Right cardiac atrium (tissue), 5 donors: ENCODE results near the gene TUBB3. TPM values are rescaled to one million over a fixed set of nuclear protein-coding genes. Genes with fewer than 3 reads are reported as not detected.

ENCODE experiments used
- ATAC-seq, 2 donors: fragments of 200-7000 bp; cut with Tn5 transposase; one replicate each; pipeline versions ENCODE4 v1.8.0 to v1.9.1; 2020; ENCODE audit warnings: moderate library complexity in 2 of 2, mild to moderate bottlenecking in 1 of 2
- DNase-seq, 3 donors: peaks; one replicate each; pipeline ENCODE4 v3.0.0-alpha.2; 2020
- H3K27ac ChIP-seq: one replicate; pipeline ENCODE4 v1.5.1; 2013; ENCODE audit warnings: mild to moderate bottlenecking, low read length, control low read depth, moderate library complexity
- H3K27me3 ChIP-seq: one replicate; pipeline ENCODE4 v1.6.1; 2013; ENCODE audit not compliant: control insufficient read depth, insufficient read depth
- H3K4me1 ChIP-seq: one replicate; pipeline ENCODE4 v1.6.1; 2013; ENCODE audit warnings: low read length; ENCODE audit not compliant: control insufficient read depth, insufficient read depth
- H3K4me3 ChIP-seq: one replicate; pipeline ENCODE4 v1.5.1; 2013; ENCODE audit warnings: low read length, control low read depth
- H3K9me3 ChIP-seq: one replicate; pipeline ENCODE4 v1.6.1; 2013; ENCODE audit warnings: low read length; ENCODE audit not compliant: control insufficient read depth
- WGBS: extraction: QIAGEN DNeasy Blood & Tissue Kit; methylation state at CpG from one replicate; pipeline ENCODE4 v1.1.7; 2013; 5-methylcytosine and 5-hydroxymethylcytosine counted together
- intact Hi-C, 4 donors: fragments of 100-400 bp; cut with DNase I; formaldehyde crosslinking; loops; one replicate each; pipeline versions ENCODE4 v1.11.0 to v1.14.0; 2022 to 2023
- polyA plus RNA-seq: library from polyadenylated mRNA; stranded (reverse); fragments of 200-250 nt; gene quantifications from one replicate; pipeline ENCODE4 v1.2.3, GENCODE V29; 2013
- total RNA-seq, 4 donors: library from RNA; stranded (reverse); fragmentation: NEBNext Ultra II Directional; extraction: Animal tissue kit (Norgen Biotek cat#: 25700); gene quantifications; one replicate each; pipeline ENCODE4 v1.2.1, GENCODE V29; 2021
- donor health status: healthy with polysubstance abuse.
- donor health status: DM: no; HTN: yes; CAD: no.
- donor health status: DM: no; HTN: no; CAD: no.
- donor health status: DM: no; HTN: yes; CAD: no; lungs with severe emphysema.
- donor health status: DM: yes; HTN: yes; CAD: no.

The TUBB3 gene
- total and polyA plus RNA-seq, 5 donors: 1.1 to 6.6 (median 2.1) TPM

- H3K9me3 ChIP-seq: no peaks in the 10 kb centered on the region
- H3K4me1 ChIP-seq: peaks cover 12% of the 10 kb centered on the region
- intact Hi-C loops: no loop called here
- H3K27ac ChIP-seq: no peak overlapping the region
- peak overlapping the region; percentile 65 for H3K4me3 ChIP-seq
- 16% methylated on average over 14 of the region's 14 CpGs for WGBS
- ATAC-seq (no peak), DNase-seq (no peak)
- H3K27me3 ChIP-seq: no peaks in the 10 kb centered on the region
Observed at GRCh38 chr16:89973235-89973634, 50.1 kb downstream of the TUBB3 start.

GRCh38 chr16:89973654-89974335 lies 50.7 kb downstream of the TUBB3 start:
- WGBS: 93% methylated on average over 13 of the region's 13 CpGs
- H3K4me1 ChIP-seq: peaks cover 12% of the 10 kb centered on the region
- H3K27ac ChIP-seq: no peak overlapping the region
- intact Hi-C loops: no loop called here
- DNase-seq (no peak), ATAC-seq (no peak)
- H3K27me3 ChIP-seq: no peaks in the 10 kb centered on the region
- H3K9me3 ChIP-seq: no peaks in the 10 kb centered on the region
- H3K4me3 ChIP-seq: peak overlapping the region; percentile 65

- DNase-seq: no peak
- Histone ChIP-seq H3K4me1 (peaks cover 12% of the 10 kb centered on the region), H3K27ac (no peak overlapping the region), H3K4me3 (no peak overlapping the region), H3K9me3 (no peaks in the 10 kb centered on the region), H3K27me3 (no peaks in the 10 kb centered on the region)
- intact Hi-C loops: no loop called here
- no peak for ATAC-seq
- WGBS: 82% methylated on average over 2 of the region's 2 CpGs
Observed at GRCh38 chr16:89974870-89975269, 51.7 kb downstream of the TUBB3 start.

- DNase-seq (no peak), ATAC-seq (no peak)
- intact Hi-C loops: no loop called here
- Histone ChIP-seq H3K4me1 (no peaks in the 10 kb centered on the region), H3K27ac (no peak overlapping the region), H3K27me3 (no peaks in the 10 kb centered on the region), H3K4me3 (no peak overlapping the region), H3K9me3 (no peaks in the 10 kb centered on the region)
- 90% methylated on average over 8 of the region's 8 CpGs for WGBS
Observed at GRCh38 chr16:89981414-89981813, 58.3 kb downstream of the TUBB3 start.

- Histone ChIP-seq H3K4me3 (no peak overlapping the region), H3K9me3 (no peaks in the 10 kb centered on the region), H3K27ac (no peak overlapping the region), H3K27me3 (no peaks in the 10 kb centered on the region), H3K4me1 (no peaks in the 10 kb centered on the region)
- intact Hi-C loops: no loop called here
- DNase-seq (no peak), ATAC-seq (no peak)
- 95% methylated on average over 9 of the region's 9 CpGs for WGBS
Observed at GRCh38 chr16:89982318-89982717, 59.2 kb downstream of the TUBB3 start.

GRCh38 chr16:89983536-89983935 lies 60.4 kb downstream of the TUBB3 start:
- no peak overlapping the region for H3K27ac ChIP-seq
- intact Hi-C loops: no loop called here

GRCh38 chr16:89984216-89984615 lies 61.1 kb downstream of the TUBB3 start:
- DNase-seq (no peak), ATAC-seq (no peak)
- H3K4me3 ChIP-seq: no peak overlapping the region
- 95% methylated on average over 7 of the region's 7 CpGs for WGBS
- H3K27me3 ChIP-seq: no peaks in the 10 kb centered on the region
- intact Hi-C loops: no loop called here
- no peaks in the 10 kb centered on the region for H3K4me1 ChIP-seq
- no peak overlapping the region for H3K27ac ChIP-seq
- no peaks in the 10 kb centered on the region for H3K9me3 ChIP-seq

More at GRCh38 chr16:89983536-89983935, 60.4 kb downstream of the TUBB3 start:
- DNase-seq (no peak), ATAC-seq (no peak)
- no peak overlapping the region for H3K4me3 ChIP-seq
- H3K4me1 ChIP-seq: no peaks in the 10 kb centered on the region
- no peaks in the 10 kb centered on the region for H3K9me3 ChIP-seq
- 93% methylated on average over 15 of the region's 15 CpGs for WGBS
- H3K27me3 ChIP-seq: no peaks in the 10 kb centered on the region

GRCh38 chr16:89985219-89985618 lies 62.1 kb downstream of the TUBB3 start:
- Histone ChIP-seq H3K27me3 (no peaks in the 10 kb centered on the region), H3K27ac (no peak overlapping the region), H3K9me3 (no peaks in the 10 kb centered on the region), H3K4me3 (no peak overlapping the region), H3K4me1 (no peaks in the 10 kb centered on the region)
- intact Hi-C loops: no loop called here
- WGBS: 95% methylated on average over 10 of the region's 10 CpGs
- DNase-seq: no peak
- ATAC-seq: no peak

Other genes starting within 250 kb of the TUBB3 start
- 10 to 100 TPM; 21.4 to 29.7 (median 26.9) TPM for gene CDK10, start 236.7 kb upstream of the TUBB3 start, total RNA-seq
- gene CDK10, start 236.7 kb upstream of the TUBB3 start, polyA plus RNA-seq: 25.7 TPM
- gene SPATA2L, start 221.6 kb upstream of the TUBB3 start, total RNA-seq: 1 to 10 TPM; 2.3 to 5.2 (median 3.6) TPM
- 3.1 TPM for gene SPATA2L, start 221.6 kb upstream of the TUBB3 start, polyA plus RNA-seq
- 10 to 100 TPM; 10.6 to 16.3 (median 14.8) TPM for gene VPS9D1, start 202.4 kb upstream of the TUBB3 start, total RNA-seq
- 18.4 TPM for gene VPS9D1, start 202.4 kb upstream of the TUBB3 start, polyA plus RNA-seq
- 10 to 100 TPM; 12.4 to 16.2 (median 14.9) TPM for gene ZNF276, start 201.8 kb upstream of the TUBB3 start, total RNA-seq
- 12.1 TPM for gene ZNF276, start 201.8 kb upstream of the TUBB3 start, polyA plus RNA-seq
- 1 to 10 TPM; 1.8 to 4.4 (median 2.6) TPM for gene FANCA, start 106.7 kb upstream of the TUBB3 start, total RNA-seq
- gene FANCA, start 106.7 kb upstream of the TUBB3 start, polyA plus RNA-seq: 2.4 TPM
- gene SPIRE2, start 94.9 kb upstream of the TUBB3 start, total RNA-seq: 1 to 10 TPM; 1.7 to 3.1 (median 2.6) TPM
- 1.4 TPM for gene SPIRE2, start 94.9 kb upstream of the TUBB3 start, polyA plus RNA-seq
- gene TCF25, start 49.8 kb upstream of the TUBB3 start, total RNA-seq: 100 to 1,000 TPM in 3 of 4 donors, 10 to 100 TPM in 1; 97.2 to 137 (median 103) TPM
- 73.5 TPM for gene TCF25, start 49.8 kb upstream of the TUBB3 start, polyA plus RNA-seq
- gene MC1R, start 4.5 kb upstream of the TUBB3 start, total RNA-seq: 1 to 10 TPM; 1.3 to 2.6 (median 1.7) TPM
- 1.5 TPM for gene MC1R, start 4.5 kb upstream of the TUBB3 start, polyA plus RNA-seq
- gene DEF8, start 25.4 kb downstream of the TUBB3 start, total RNA-seq: 10 to 100 TPM; 41.4 to 60.0 (median 47.4) TPM
- gene DEF8, start 25.4 kb downstream of the TUBB3 start, polyA plus RNA-seq: 65.4 TPM
- 1 to 10 TPM; 1.7 to 2.5 (median 2.0) TPM for gene DBNDD1, start 96.1 kb downstream of the TUBB3 start, total RNA-seq
- gene DBNDD1, start 96.1 kb downstream of the TUBB3 start, polyA plus RNA-seq: 2.3 TPM
- not detected for gene PRDM7, start 154.0 kb downstream of the TUBB3 start, total RNA-seq
- not detected for gene PRDM7, start 154.0 kb downstream of the TUBB3 start, polyA plus RNA-seq